ENCODE measurements around the gene NDUFS8.

NDUFS8 gene

GRCh38 chr11:68002938-68003845 is 27.3 kb upstream of the NDUFS8 start:
- peak in 1 of 2 donors; percentile 25 for DNase-seq (ENCODE audit: low read depth in 2 of 2)

- DNase-seq (ENCODE audit: low read depth in 2 of 2), result peak; percentile 73 to 82
These were observed 26.5 kb upstream of the NDUFS8 start, which contains the start of gene UNC93B1 for GRCh38 chr11:68003846-68004550. Gene UNC93B1 (minus strand): TSS chr11:68004097. CDS start chr11:68004043, 54 bp downstream.

GRCh38 chr11:68004551-68005335 is 25.7 kb upstream of the NDUFS8 start:
- DNase-seq (ENCODE audit: low read depth in 2 of 2), result no peak

GRCh38 chr11:68006606-68007166 is 23.8 kb upstream of the NDUFS8 start:
- DNase-seq (ENCODE audit: low read depth in 2 of 2), result no peak

- no peak for DNase-seq (ENCODE audit: low read depth in 2 of 2)
These were observed 22.7 kb upstream of the NDUFS8 start for GRCh38 chr11:68007498-68008380.

GRCh38 chr11:68008381-68009337 is 21.8 kb upstream of the NDUFS8 start:
- DNase-seq (ENCODE audit: low read depth in 2 of 2), result no peak

- DNase-seq (ENCODE audit: low read depth in 2 of 2), result no peak
These were observed 20.9 kb upstream of the NDUFS8 start for GRCh38 chr11:68009391-68010089.

- no peak for DNase-seq (ENCODE audit: low read depth in 2 of 2)
These were observed 20.1 kb upstream of the NDUFS8 start, which contains the start of gene ALDH3B1 for GRCh38 chr11:68010090-68011041. Gene ALDH3B1 (plus strand): TSS chr11:68010327. CDS start chr11:68015298, 4,971 bp downstream.

- no peak for DNase-seq (ENCODE audit: low read depth in 2 of 2)
These were observed 19.2 kb upstream of the NDUFS8 start for GRCh38 chr11:68011051-68011943.

- no peak for DNase-seq (ENCODE audit: low read depth in 2 of 2)
These were observed 18.2 kb upstream of the NDUFS8 start for GRCh38 chr11:68012044-68012842.

GRCh38 chr11:68012843-68013610 is 17.5 kb upstream of the NDUFS8 start:
- DNase-seq (ENCODE audit: low read depth in 2 of 2), result no peak

GRCh38 chr11:68013611-68014156 is 16.8 kb upstream of the NDUFS8 start:
- no peak for DNase-seq (ENCODE audit: low read depth in 2 of 2)

GRCh38 chr11:68014157-68014946 is 16.1 kb upstream of the NDUFS8 start:
- DNase-seq (ENCODE audit: low read depth in 2 of 2), result no peak

GRCh38 chr11:68014947-68015447 is 15.5 kb upstream of the NDUFS8 start:
- no peak for DNase-seq (ENCODE audit: low read depth in 2 of 2)
